ENCODE results near the gene ZNF253. TPM values are rescaled to one million over a fixed set of nuclear protein-coding genes. Genes with fewer than 3 reads are reported as not detected.

Gene ZNF253
- total and polyA plus RNA-seq, 9 of the 15 experiments (the other 6 are each of a cell fraction or from before 2014, with no cell fraction given) = 4.0 to 14.4 (median 7.5) TPM

- Histone ChIP-seq H3K9ac (ENCODE audit: insufficient read depth in 1 of 2, low read depth in 2 of 2, low read length in 2 of 2) (no peak overlapping the region), H4K20me1 (replicated peaks; ENCODE audit: control insufficient read depth, insufficient read depth, low read length) (no peaks in the 10 kb centered on the region), H3K27me3 (ENCODE audit: control insufficient read depth in 2 of 2, insufficient read depth in 2 of 2, low read length in 2 of 2) (no peaks in the 10 kb centered on the region), H3K9me1 (ENCODE audit: control insufficient read depth, insufficient read depth, low read length) (no peaks in the 10 kb centered on the region), H3K27ac (ENCODE audit: extremely low read depth, low read depth, low read length) (no peak overlapping the region), H3K4me3 (no peak overlapping the region), H3K79me2 (ENCODE audit: control insufficient read depth, insufficient read depth, low read length) (no peaks in the 10 kb centered on the region), H2AFZ (ENCODE audit: low read depth, low read length) (no peak overlapping the region), H3K4me1 (replicated peaks in 1 of 2; ENCODE audit: control insufficient read depth in 2 of 2, insufficient read depth in 2 of 2, low read length in 2 of 2) (no peaks in the 10 kb centered on the region; a peak in 1 of 5 replicates), H3K4me2 (ENCODE audit: insufficient read depth, low read length) (no peak overlapping the region), H3K36me3 (ENCODE audit: control insufficient read depth, insufficient read depth, low read length) (no peaks in the 10 kb centered on the region), H3K9me3 (replicated peaks; ENCODE audit: control insufficient read depth, insufficient read depth, low read depth, low read length) (no peaks in the 10 kb centered on the region)
- ATAC-seq (no peak), DNase-seq (ENCODE audit: extremely low read depth in 1 of 4, low spot score in 3 of 4) (no peak), FAIRE-seq (no peak)
- intact Hi-C loops (cut with micrococcal nuclease) = no loop called here
- in situ Hi-C loops (cut with MboI) = no loop called here
- TF ChIP-seq, protein P1, sequence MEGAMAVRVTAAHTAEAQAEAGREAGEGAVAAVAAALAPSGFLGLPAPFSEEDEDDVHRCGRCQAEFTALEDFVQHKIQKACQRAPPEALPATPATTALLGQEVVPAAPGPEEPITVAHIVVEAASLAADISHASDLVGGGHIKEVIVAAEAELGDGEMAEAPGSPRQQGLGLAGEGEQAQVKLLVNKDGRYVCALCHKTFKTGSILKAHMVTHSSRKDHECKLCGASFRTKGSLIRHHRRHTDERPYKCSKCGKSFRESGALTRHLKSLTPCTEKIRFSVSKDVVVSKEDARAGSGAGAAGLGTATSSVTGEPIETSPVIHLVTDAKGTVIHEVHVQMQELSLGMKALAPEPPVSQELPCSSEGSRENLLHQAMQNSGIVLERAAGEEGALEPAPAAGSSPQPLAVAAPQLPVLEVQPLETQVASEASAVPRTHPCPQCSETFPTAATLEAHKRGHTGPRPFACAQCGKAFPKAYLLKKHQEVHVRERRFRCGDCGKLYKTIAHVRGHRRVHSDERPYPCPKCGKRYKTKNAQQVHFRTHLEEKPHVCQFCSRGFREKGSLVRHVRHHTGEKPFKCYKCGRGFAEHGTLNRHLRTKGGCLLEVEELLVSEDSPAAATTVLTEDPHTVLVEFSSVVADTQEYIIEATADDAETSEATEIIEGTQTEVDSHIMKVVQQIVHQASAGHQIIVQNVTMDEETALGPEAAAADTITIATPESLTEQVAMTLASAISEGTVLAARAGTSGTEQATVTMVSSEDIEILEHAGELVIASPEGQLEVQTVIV (CRISPR knock-in tag; IDR thresholded peaks at IDR 0.05; ENCODE audit: borderline replicate concordance) = no peak
- TF ChIP-seq ZBTB1 (CRISPR knock-in tag; IDR thresholded peaks at IDR 0.05; ENCODE audit: borderline replicate concordance, low read depth) = no peak
- TF ChIP-seq, protein P2, sequence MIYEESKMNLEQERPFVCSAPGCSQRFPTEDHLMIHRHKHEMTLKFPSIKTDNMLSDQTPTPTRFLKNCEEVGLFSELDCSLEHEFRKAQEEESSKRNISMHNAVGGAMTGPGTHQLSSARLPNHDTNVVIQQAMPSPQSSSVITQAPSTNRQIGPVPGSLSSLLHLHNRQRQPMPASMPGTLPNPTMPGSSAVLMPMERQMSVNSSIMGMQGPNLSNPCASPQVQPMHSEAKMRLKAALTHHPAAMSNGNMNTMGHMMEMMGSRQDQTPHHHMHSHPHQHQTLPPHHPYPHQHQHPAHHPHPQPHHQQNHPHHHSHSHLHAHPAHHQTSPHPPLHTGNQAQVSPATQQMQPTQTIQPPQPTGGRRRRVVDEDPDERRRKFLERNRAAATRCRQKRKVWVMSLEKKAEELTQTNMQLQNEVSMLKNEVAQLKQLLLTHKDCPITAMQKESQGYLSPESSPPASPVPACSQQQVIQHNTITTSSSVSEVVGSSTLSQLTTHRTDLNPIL (CRISPR knock-in tag; IDR thresholded peaks at IDR 0.05) = no peak
- TF ChIP-seq SMARCB1 (IDR thresholded peaks at IDR 0.05; ENCODE audit: insufficient read length, low read depth) = no peak
- no TSS peak for BruUV-seq (replicated peaks)
- ChIA-PET POLR2A (interaction anchor here (0.7 kb wide), 1 partner anchor 1784 kb away, joined by 3 read pairs; no protein-coding TSS in a partner anchor), CTCF (ENCODE audit: low intra/inter-chr PET ratio) (no interaction called here)
- WGBS (ENCODE audit: insufficient coverage, low coverage, missing lambda C conversion rate) = 3% methylated on average over 2 of the region's 3 CpGs
Measured at GRCh38 chr19:19817357-19817756, 48.3 kb upstream of the ZNF253 start.

Measured in K562 (cell line).